Raji (cell line): ENCODE data around the gene ITPKB.

Experiments used
- POLR2A ChIP-seq: IDR thresholded peaks from 2 replicates; pipeline ENCODE4 v1.6.1; 2011; ENCODE audit warnings: low read depth, low read length, control low read depth; ENCODE audit not compliant: insufficient read depth

Gene ITPKB

DNA sequence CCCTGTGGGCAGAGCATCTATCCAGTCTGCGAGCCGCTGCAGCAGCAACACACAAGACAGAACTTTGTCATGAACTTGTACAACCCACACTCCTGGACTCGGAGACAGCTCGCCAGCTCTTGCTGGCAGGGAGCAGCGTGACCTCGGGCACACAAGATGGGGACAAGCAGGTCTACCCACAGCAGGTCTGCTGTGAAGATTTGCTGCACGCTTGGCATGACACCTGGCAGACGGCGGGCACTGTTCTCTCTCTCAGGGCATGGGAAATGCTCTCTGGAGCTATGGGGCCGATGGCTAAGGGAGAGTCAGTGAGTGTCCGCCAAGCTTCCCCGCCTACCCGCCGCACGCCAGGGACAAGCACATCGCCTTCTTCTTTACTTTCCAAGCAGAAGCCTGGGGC lies 100.5 kb downstream of the ITPKB start:
- no peak for TF ChIP-seq POLR2A

DNA sequence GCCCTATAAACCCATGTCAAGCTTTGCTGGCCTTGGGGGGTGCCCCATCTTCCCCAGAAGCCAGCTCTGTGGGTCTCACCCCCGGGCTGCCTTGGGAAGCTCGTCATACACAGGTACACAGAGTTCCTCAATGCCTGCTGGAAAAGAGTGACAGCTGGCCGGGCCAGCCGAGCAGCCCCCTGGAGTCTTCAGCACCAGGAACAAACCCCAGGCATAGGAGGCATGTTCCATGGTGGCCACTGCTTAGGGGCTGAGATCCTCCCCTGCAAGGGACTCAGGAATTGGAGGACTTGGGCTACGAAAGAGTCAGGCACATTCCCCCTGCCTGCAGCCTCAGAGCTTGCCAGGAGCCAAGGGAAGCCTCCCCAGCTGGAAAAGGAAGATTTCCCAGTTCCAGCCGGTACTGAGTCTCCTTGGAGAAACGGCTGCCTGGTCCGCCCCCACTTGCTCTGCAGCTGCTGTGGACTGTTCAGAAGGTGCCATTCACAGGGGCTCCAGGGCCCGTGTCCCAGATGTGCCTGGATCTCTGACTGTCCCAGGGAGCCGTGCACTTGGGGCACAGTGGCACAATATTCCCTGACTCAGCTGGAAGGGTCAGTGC lies 101.0 kb downstream of the ITPKB start:
- no peak for TF ChIP-seq POLR2A

DNA sequence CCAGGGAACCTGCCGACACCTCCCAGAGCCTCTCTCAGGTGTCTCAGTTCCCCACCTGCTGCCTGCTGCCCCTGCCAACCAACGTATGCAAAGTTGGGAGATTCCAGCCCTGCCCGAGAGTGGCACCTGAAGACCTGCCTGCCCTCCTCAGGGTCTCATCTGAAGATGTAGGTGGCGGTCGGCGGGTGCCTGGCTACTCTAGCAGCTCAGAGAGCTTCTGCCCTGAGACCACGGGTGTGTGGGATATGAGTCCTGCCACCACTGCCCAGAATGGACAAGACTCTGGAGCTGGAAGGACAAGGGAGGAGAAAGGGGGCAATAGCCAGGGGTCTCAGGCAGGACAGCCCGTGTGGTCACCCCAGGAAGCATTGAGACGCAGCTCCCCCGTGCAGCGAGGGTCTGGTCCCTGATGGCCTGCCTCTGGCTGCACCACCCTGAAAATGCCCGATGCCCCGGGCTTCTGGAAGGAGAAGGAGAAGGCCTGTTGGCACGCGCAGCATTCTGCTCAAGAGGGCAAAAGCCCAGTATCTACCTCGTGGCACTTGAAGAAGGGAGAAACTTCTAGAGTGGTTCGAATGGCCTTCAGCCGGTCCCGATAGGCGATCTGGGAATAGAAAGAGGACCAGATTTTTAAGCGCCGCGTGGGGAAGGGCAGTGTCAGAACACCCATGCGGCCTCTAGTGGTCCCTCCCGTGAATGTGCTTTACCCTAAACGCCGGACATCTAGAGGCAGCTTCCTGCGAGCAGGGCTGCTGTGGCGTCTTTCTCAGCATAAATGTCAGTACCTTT lies 101.7 kb downstream of the ITPKB start:
- no peak for TF ChIP-seq POLR2A

DNA sequence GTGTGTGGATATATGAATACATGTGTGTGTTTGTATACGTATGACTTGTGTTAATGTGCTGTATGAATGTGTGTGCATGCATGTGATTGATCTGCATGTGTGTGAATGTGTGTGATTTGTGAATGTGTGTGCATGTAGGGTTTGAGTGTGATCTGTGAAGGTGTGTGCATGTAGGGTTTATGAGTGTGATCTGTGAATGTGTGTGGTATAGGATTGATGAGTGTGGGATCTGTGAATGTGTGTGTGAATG lies 102.3 kb downstream of the ITPKB start:
- no peak for TF ChIP-seq POLR2A

DNA sequence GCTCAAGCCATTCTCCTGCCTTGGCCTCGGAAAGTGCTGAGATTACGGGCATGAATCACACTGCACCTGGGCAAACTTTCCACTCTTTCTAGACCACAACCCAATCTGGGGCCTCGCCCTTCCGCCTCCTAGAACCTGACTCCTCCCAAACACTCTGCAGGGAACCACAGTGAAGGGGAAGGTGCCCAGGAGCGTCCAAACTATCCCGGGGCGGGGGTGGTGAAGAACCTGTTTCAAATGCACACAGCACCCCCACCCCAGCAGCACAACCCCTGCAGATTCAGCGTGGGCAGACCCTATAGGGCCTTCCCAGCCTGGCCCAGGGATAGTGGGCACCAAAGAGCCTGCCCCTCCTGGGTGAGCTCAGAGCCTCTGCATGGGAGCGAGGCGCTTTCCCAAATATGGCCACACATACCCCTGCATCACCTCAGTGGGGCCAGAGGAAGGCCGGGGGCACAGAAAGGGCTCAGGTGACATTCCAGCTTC lies 103.6 kb downstream of the ITPKB start:
- TF ChIP-seq POLR2A, result no peak

DNA sequence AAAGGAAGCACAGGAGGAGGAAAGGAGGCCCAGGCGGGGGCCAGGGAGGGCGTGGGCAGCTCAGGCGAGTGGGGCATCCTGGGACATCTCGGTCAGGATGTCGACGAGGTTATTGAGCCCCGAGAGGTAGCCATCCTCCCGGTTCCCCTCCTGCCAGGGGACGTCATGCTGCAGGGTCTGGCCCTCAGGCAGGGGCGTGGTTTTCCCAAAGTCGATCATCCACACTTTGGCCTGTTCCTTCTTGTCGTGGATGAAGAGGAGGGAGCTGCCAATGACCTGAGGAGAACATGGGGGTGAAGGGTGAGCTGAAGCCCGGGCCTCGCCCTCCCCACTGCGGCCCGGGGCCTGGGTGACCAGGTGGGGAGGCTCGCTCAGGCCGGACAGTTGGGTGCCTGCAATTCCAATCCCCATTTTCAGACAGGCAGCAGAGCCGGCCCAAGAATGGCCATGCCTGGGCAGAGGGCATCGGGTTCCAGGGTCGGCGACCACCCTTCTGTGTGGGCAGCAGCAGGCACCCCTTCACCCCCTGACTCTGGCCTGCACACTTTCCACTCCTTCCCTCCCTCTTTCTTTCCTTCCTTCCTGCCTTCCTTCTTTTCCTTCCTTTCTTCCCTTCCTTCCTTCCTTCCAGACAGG lies 104.4 kb downstream of the ITPKB start:
- no peak for TF ChIP-seq POLR2A

DNA sequence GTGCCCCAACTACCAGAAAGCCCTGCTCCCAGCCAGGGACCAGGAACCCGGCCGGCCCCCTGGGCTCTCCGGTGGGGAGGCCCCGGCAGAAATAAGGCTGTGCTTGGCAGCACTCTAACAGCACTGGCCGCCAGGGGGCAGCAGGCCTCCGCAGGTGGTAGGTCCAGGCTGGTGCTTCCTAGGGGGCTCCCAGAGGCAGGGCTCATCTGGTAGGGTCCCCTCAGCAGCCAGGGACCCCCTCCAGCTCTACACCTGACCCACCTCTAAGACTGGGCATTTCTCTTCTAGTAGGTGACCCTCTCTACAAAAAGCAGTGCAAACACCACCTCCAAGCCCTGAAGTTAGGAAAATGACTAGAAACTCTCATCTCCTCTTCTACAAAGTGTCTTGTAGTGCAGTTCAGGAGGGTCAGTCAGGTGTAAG lies 104.9 kb downstream of the ITPKB start:
- TF ChIP-seq POLR2A, result no peak

DNA sequence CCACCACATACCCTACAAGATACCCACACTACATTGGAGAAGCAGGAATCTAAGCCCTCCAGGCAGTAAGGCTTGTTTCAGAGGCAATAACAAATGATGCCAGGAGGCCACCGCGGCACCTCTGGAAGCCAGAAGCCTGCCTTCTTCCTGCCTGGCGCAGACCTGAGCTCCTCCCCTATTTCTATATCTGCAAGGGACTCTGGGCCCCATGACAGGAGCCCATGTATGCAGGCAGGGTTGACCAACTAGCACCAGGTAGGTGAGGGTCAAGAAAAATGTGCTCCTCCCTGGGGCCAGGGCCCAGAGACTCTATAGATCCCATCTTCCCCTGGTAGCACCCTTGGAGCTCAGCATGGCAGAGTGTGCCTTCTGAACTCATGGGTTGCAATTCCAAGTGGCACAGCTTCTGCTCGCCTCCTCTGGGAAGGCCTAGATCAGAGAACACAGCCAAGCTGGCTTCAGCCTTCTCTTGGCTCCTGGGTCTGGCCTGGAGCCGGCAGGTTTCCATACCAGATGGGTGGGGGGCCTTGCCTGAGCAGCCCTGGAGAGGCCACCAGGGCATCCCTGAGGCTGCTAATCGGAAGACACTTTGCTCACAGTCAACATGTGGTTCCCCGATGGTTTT lies 105.4 kb downstream of the ITPKB start:
- no peak for TF ChIP-seq POLR2A

DNA sequence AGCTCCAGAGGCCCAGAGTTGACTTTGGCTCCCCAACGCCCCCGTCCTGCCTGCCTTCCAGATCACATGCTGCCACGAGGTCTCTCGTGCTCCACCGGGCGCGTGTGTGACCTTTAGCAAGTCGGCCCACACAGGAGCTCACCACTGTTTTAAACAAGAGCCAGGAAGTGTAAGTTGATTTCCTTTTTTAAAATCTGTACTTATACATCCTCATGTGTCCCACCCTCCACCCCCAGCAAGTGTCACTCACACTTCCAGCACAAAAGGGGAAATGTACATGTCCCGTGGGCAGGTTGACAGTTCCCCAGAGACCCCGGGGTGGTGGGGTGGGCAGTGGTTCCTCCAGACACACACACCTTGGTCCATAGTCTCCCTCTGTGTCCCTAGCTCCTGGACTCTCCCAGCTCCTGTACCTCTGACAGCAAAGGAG lies 106.1 kb downstream of the ITPKB start:
- no peak for TF ChIP-seq POLR2A

DNA sequence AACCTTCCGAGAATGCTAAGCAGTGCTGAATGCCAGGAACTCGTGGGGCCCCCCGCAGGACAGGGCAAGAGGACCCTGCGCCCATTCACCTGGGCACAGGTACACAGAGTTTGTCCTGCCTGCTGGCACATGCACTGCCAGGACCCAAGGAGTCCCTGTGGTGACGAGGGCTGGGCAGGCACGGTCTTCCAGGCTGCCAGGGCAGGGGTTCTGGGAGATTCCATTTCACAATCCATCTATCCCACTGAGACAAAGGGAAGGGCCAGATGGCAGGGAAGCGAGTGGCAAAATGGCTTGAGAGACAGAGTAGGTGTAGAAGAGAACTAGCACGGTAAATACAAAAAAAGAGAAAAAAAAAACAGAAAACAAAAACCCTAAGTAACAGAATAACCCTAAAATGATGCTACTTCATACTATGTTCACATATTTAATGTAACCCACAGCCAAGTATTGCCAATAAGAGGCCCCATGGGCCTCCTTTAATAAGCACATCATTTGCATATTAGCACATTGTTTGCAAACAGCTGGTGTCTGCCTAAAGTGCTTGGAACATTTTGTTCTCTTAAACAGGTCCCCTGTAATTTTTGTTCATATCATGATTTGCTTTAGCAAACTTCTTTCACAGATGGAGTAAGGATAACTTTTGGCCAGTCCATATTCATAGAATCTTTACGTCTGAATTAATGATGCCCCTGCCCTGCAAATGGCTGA lies 106.8 kb downstream of the ITPKB start:
- no peak for TF ChIP-seq POLR2A

DNA sequence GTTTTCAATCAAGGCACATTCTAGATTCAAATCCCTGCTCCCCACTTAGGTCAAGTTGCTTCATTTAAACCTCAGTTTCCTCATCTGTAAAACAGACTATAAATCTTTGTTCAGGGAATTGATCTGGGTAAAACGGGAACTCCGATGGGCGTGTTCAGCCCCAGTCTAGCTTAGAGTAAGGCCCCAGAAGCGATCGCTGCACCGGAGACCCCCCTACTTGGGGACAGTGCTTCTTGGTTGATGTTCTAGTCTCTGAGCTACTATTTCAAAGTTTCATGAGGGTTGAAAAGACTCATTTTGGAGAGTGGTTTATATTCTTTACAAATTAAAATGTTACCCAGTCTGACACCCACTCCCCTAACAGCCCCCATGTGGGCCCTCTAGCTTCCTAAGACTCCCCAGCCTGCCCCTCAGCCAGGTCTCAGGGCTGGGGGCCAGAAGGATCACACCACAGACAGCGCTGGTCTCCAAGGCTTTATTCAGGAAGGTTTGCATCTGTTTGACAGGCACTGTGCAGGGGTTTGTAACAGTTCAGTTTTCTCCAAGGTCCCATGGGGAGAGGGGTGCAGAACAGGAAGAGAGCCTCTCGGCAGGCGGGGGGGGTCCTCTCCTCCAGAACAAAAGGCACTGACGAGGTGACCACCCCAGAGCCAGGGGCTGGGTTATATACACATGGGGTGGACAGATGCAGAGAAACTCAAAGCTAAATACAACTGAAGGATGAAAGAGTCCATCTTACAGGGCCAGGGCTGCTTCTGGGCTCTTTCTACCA lies 107.7 kb downstream of the ITPKB start:
- TF ChIP-seq POLR2A, result no peak

DNA sequence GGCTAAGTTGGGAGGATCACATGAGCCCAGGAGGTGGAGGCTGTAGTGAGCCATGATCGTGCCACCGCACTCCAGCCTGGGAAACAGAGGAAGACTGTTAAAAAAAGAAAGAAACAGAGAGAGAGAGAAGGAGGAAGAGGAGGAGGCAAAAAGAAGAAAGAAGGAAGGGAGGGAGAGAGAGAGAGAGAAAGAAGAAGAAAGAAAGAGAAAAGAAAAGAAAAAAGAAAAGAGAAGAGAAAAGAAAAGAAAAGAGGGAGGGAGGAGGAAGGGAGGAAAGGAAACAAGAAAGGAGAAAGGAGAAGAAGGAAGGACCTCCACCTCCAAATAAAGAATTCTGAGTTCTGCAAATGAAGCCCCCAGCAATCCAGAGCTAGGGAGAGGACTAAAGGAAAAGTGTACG lies 108.5 kb downstream of the ITPKB start:
- TF ChIP-seq POLR2A, result no peak

DNA sequence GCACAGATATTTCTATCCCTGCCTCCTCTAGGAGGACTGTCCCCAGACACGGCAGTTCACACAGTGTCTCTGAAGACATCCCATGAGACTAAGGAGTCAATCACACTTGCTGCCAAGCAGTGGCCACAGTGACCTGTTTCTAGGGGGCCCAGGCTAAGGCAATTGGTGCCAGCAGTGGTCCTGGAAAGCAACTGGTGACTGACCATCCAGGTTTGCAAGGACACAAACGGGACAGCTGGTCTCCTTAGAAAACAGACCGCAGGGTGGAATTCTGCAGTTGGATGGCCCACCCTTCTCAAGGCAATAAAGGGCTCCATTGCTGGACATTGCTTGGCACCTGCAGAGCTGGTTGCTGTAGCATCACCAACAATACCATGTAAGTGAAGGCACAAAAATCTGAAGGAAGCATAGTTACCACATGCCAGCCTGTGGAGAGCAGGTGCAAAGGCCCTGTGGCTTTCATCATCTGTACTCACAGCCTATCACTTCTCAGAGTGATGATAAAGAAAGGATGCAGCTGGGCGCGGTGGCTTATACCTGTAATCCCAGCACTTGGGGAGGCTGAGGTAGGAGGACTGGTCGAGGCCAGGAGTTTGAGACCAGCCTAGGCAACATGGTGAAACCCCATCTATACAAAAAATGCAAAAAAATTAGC lies 109.1 kb downstream of the ITPKB start:
- no peak for TF ChIP-seq POLR2A
